ENCODE results near the gene C5. TPM values are rescaled to one million over a fixed set of nuclear protein-coding genes. Genes with fewer than 3 reads are reported as not detected.

C5 gene
- total RNA-seq, 1 donor from 2014 or later = 2.0 TPM

GRCh38 chr9:120999317-120999716, 50.8 kb downstream of the C5 start:
- no peak overlapping the region for H3K4me3 ChIP-seq
- intact Hi-C loops (cut with DNase I) = loop anchor here (10.0 kb wide), 1 partner anchor 55 kb away; the partner anchor contains the start of gene C5
- H3K9me3 ChIP-seq = no peaks in the 10 kb centered on the region
- no peaks in the 10 kb centered on the region for H3K4me1 ChIP-seq
- no peaks in the 10 kb centered on the region for H3K36me3 ChIP-seq
- H3K27me3 ChIP-seq = no peaks in the 10 kb centered on the region
- H3K27ac ChIP-seq = no peak overlapping the region
- TF ChIP-seq POLR2AphosphoS5 (IDR thresholded peaks at IDR 0.05; ENCODE audit: insufficient read depth in 1 of 2, low read depth in 1 of 2) (no peak), POLR2A (IDR thresholded peaks at IDR 0.05) (no peak), CTCF (IDR thresholded peaks at IDR 0.05) (no peak)
- no peak for DNase-seq (ENCODE audit: extremely low spot score in 2 of 2)

- H3K36me3 ChIP-seq = no peaks in the 10 kb centered on the region
- no peak overlapping the region for H3K27ac ChIP-seq
- no peak overlapping the region for H3K4me3 ChIP-seq
- TF ChIP-seq CTCF (IDR thresholded peaks at IDR 0.05) (no peak), POLR2A (IDR thresholded peaks at IDR 0.05) (no peak), POLR2AphosphoS5 (IDR thresholded peaks at IDR 0.05; ENCODE audit: insufficient read depth in 1 of 2, low read depth in 1 of 2) (no peak)
- H3K9me3 ChIP-seq = no peaks in the 10 kb centered on the region
- intact Hi-C loops (cut with DNase I) = loop anchor here (10.0 kb wide), 1 partner anchor 57 kb away; the partner anchor contains the start of gene C5
- H3K27me3 ChIP-seq = no peaks in the 10 kb centered on the region
- H3K4me1 ChIP-seq = no peaks in the 10 kb centered on the region
- DNase-seq (ENCODE audit: extremely low spot score in 2 of 2) = no peak
These were observed 52.0 kb downstream of the C5 start for GRCh38 chr9:120998111-120998510.

- no peak for DNase-seq (ENCODE audit: extremely low spot score in 2 of 2)
- Histone ChIP-seq H3K4me1 (no peaks in the 10 kb centered on the region), H3K27me3 (no peaks in the 10 kb centered on the region), H3K9me3 (no peaks in the 10 kb centered on the region), H3K27ac (no peak overlapping the region), H3K4me3 (no peak overlapping the region), H3K36me3 (no peaks in the 10 kb centered on the region)
- intact Hi-C loops (cut with DNase I) = loop anchor here (10.0 kb wide), 1 partner anchor 57 kb away; the partner anchor contains the start of gene C5
- no peak for TF ChIP-seq CTCF (IDR thresholded peaks at IDR 0.05)
- TF ChIP-seq POLR2A (IDR thresholded peaks at IDR 0.05) = no peak
- TF ChIP-seq POLR2AphosphoS5 (IDR thresholded peaks at IDR 0.05; ENCODE audit: insufficient read depth in 1 of 2, low read depth in 1 of 2) = no peak
These were observed 52.6 kb downstream of the C5 start for GRCh38 chr9:120997502-120997901.

- intact Hi-C loops (cut with DNase I) = loop anchor here (10.0 kb wide), 1 partner anchor 58 kb away; the partner anchor contains the start of gene C5
- H3K27me3 ChIP-seq = no peaks in the 10 kb centered on the region
- DNase-seq (ENCODE audit: extremely low spot score in 2 of 2) = no peak
- no peaks in the 10 kb centered on the region for H3K36me3 ChIP-seq
- H3K9me3 ChIP-seq = no peaks in the 10 kb centered on the region
- no peak overlapping the region for H3K4me3 ChIP-seq
- H3K27ac ChIP-seq = no peak overlapping the region
- TF ChIP-seq CTCF (IDR thresholded peaks at IDR 0.05) (no peak), POLR2AphosphoS5 (IDR thresholded peaks at IDR 0.05; ENCODE audit: insufficient read depth in 1 of 2, low read depth in 1 of 2) (no peak), POLR2A (IDR thresholded peaks at IDR 0.05) (no peak)
- H3K4me1 ChIP-seq = no peaks in the 10 kb centered on the region
These were observed 53.7 kb downstream of the C5 start for GRCh38 chr9:120996409-120996808.

- no peaks in the 10 kb centered on the region for H3K36me3 ChIP-seq
- TF ChIP-seq CTCF (IDR thresholded peaks at IDR 0.05) (no peak), POLR2A (IDR thresholded peaks at IDR 0.05) (no peak), POLR2AphosphoS5 (IDR thresholded peaks at IDR 0.05; ENCODE audit: insufficient read depth in 1 of 2, low read depth in 1 of 2) (no peak)
- no peaks in the 10 kb centered on the region for H3K9me3 ChIP-seq
- no peaks in the 10 kb centered on the region for H3K27me3 ChIP-seq
- no peak overlapping the region for H3K27ac ChIP-seq
- no peak overlapping the region for H3K4me3 ChIP-seq
- no peak for DNase-seq (ENCODE audit: extremely low spot score in 2 of 2)
- intact Hi-C loops (cut with DNase I) = no loop called here
- H3K4me1 ChIP-seq = no peaks in the 10 kb centered on the region
These were observed 61.0 kb downstream of the C5 start for GRCh38 chr9:120989065-120989464.

All from vagina (tissue), 2 donors.